ENCODE results near the gene GIN1. TPM values are rescaled to one million over a fixed set of nuclear protein-coding genes. Genes with fewer than 3 reads are reported as not detected.

The GIN1 gene
- total RNA-seq, 1 donor from 2014 or later, result 5.0 TPM

GRCh38 chr5:103094737-103095136, 25.2 kb downstream of the GIN1 start:
- no peak for DNase-seq (ENCODE audit: low read depth)
- TF ChIP-seq, protein P1, sequence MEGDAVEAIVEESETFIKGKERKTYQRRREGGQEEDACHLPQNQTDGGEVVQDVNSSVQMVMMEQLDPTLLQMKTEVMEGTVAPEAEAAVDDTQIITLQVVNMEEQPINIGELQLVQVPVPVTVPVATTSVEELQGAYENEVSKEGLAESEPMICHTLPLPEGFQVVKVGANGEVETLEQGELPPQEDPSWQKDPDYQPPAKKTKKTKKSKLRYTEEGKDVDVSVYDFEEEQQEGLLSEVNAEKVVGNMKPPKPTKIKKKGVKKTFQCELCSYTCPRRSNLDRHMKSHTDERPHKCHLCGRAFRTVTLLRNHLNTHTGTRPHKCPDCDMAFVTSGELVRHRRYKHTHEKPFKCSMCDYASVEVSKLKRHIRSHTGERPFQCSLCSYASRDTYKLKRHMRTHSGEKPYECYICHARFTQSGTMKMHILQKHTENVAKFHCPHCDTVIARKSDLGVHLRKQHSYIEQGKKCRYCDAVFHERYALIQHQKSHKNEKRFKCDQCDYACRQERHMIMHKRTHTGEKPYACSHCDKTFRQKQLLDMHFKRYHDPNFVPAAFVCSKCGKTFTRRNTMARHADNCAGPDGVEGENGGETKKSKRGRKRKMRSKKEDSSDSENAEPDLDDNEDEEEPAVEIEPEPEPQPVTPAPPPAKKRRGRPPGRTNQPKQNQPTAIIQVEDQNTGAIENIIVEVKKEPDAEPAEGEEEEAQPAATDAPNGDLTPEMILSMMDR (conservative IDR thresholded peaks at IDR 0.05; ENCODE audit: low read depth, low read length), result no peak
- H3K4me3 ChIP-seq (ENCODE audit: low read depth, low read length), result no peak overlapping the region

- no peak for DNase-seq (ENCODE audit: low read depth)
- H3K4me3 ChIP-seq (ENCODE audit: low read depth, low read length), result no peak overlapping the region
- TF ChIP-seq, protein P1 (conservative IDR thresholded peaks at IDR 0.05; ENCODE audit: low read depth, low read length), result no peak
These were observed 26.2 kb downstream of the GIN1 start for GRCh38 chr5:103093727-103094126.

- TF ChIP-seq, protein P1 (conservative IDR thresholded peaks at IDR 0.05; ENCODE audit: low read depth, low read length), result no peak
- H3K4me3 ChIP-seq (ENCODE audit: low read depth, low read length), result no peak overlapping the region
- no peak for DNase-seq (ENCODE audit: low read depth)
These were observed 27.3 kb downstream of the GIN1 start for GRCh38 chr5:103092676-103093075.

DNA sequence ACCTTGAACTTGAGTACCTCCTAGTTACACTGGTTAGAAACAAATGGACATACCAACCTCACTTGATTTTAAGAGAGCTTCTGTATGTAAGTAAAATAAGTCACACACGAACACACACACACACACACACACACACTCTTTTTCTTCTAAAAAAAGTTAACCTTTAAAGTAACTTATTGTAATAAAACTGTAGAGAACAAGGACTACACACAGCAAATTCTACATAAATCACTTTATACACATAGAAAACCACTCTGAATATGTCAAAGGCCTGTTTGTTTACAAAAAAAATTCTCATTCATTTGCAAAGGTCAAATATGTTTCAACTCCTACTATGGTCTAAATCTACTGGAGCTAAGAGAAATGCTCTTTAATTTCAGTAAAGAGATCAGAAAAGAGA, 29.1 kb downstream of the GIN1 start:
- DNase-seq (ENCODE audit: low read depth), result no peak
- TF ChIP-seq, protein P1 (conservative IDR thresholded peaks at IDR 0.05; ENCODE audit: low read depth, low read length), result no peak

DNA sequence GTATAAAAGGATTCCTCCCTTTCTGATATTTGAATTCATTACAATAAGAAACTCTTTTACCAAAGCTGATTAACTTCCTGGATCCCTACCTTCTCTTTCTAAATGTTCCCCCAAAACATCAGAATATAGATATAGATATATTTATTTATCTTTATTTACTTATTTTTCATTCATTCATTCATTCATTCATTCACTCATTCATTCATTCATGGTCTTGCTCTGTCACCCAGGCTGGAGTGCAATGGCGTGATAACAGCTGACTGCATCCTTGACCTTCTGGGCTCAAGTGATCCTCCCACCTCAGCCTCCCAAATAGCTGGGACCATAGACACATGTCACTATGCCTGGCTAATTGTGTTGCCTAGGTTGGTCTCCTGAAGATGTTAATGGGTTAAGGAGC, 30.7 kb downstream of the GIN1 start:
- DNase-seq (ENCODE audit: low read depth), result no peak
- TF ChIP-seq, protein P1 (conservative IDR thresholded peaks at IDR 0.05; ENCODE audit: low read depth, low read length), result no peak
- no peak overlapping the region for H3K4me3 ChIP-seq (ENCODE audit: low read depth, low read length)

More for the DNA sequence above, 29.1 kb downstream of the GIN1 start:
- H3K4me3 ChIP-seq (ENCODE audit: low read depth, low read length), result no peak overlapping the region

DNA sequence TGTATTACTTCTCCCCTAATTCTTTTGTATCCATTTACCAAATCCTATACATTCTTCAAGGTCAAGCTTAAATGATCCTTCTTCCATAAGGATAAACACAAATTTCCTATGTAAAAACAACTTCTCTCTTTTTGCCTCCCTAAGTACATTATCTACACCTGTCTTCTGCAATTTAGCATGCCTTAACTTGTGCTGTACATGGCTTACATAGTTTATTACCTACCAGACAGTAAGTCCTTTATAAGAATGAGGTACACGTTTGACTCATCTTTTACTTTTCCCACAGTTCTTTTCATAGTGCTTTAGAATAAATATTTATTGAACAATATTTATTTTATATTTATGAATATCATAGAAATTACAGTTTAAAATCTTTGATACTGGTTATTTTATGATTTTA, 33.4 kb downstream of the GIN1 start:
- no peak overlapping the region for H3K4me3 ChIP-seq (ENCODE audit: low read depth, low read length)
- DNase-seq (ENCODE audit: low read depth), result no peak
- TF ChIP-seq, protein P1 (conservative IDR thresholded peaks at IDR 0.05; ENCODE audit: low read depth, low read length), result no peak

GRCh38 chr5:103079796-103080195, 40.1 kb downstream of the GIN1 start:
- no peak overlapping the region for H3K4me3 ChIP-seq (ENCODE audit: low read depth, low read length)
- DNase-seq (ENCODE audit: low read depth), result no peak
- TF ChIP-seq, protein P1 (conservative IDR thresholded peaks at IDR 0.05; ENCODE audit: low read depth, low read length), result no peak

Data from epithelial cell of proximal tubule (primary cell).